SK-N-SH (cell line): ENCODE results near the gene CASP1.

Source experiments
- EP300 ChIP-seq, 2 experiments: IDR thresholded peaks; 2 replicates each; pipeline versions ENCODE4 v1.4.0 to v1.6.1; 2012; ENCODE audit warnings: borderline replicate concordance in 1 of 2, low read depth in 1 of 2, low read length in 1 of 2
- EZH2phosphoT487 ChIP-seq: fragments of 200-600 bp; sonication (generic); IDR thresholded peaks from 2 replicates; pipeline ENCODE4 v1.6.1; 2017; ENCODE audit warnings: low read depth, mixed run types, mild to moderate bottlenecking, antibody characterized with exemption, moderate library complexity, borderline replicate concordance
- FOSL2 ChIP-seq: IDR thresholded peaks from 2 replicates; pipeline ENCODE4 v1.4.0; 2012; ENCODE audit warnings: low read depth, mild to moderate bottlenecking, moderate library complexity, borderline replicate concordance
- FOXJ3 ChIP-seq: sonication (generic); formaldehyde crosslinking; IDR thresholded peaks from 2 replicates; pipeline ENCODE4 v1.5.1; 2020; ENCODE audit warnings: mild to moderate bottlenecking, missing genetic modification reagents
- POLR2AphosphoS5 ChIP-seq: IDR thresholded peaks from 2 replicates; pipeline ENCODE4 v1.6.1; 2012; ENCODE audit warnings: low read depth, low read length
- REST ChIP-seq: IDR thresholded peaks from 2 replicates; pipeline ENCODE4 v1.6.1; 2012; ENCODE audit warnings: mild to moderate bottlenecking, low read depth, low read length, moderate library complexity
- TF ChIP-seq, protein P1 (sequence below): fragments of 200-600 bp; sonication (generic); IDR thresholded peaks from 2 replicates; pipeline ENCODE4 v1.6.1; 2017; ENCODE audit warnings: antibody characterized with exemption, mild to moderate bottlenecking, moderate library complexity

DNA sequence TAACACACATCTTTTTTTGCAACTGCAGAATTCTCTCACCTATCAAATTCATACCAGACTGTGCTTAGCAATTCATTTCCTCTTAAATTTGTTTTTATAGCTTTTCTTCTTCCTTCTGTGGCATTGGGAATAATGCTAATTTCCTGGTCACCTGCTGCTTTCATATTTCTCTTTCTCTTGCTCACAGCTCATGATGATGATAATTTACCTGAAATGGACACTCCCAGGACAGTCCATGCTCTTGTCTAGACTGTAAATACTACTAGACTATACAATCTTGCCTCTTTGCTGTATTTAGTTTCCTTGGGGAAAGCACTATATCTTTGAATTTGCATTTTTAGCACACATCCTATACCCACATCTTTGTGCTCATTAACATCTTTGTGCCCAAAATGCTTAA is 27.5 kb downstream of the CASP1 start:
- TF ChIP-seq, protein P1, sequence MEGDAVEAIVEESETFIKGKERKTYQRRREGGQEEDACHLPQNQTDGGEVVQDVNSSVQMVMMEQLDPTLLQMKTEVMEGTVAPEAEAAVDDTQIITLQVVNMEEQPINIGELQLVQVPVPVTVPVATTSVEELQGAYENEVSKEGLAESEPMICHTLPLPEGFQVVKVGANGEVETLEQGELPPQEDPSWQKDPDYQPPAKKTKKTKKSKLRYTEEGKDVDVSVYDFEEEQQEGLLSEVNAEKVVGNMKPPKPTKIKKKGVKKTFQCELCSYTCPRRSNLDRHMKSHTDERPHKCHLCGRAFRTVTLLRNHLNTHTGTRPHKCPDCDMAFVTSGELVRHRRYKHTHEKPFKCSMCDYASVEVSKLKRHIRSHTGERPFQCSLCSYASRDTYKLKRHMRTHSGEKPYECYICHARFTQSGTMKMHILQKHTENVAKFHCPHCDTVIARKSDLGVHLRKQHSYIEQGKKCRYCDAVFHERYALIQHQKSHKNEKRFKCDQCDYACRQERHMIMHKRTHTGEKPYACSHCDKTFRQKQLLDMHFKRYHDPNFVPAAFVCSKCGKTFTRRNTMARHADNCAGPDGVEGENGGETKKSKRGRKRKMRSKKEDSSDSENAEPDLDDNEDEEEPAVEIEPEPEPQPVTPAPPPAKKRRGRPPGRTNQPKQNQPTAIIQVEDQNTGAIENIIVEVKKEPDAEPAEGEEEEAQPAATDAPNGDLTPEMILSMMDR, result no peak
- TF ChIP-seq REST, result no peak
- no peak for TF ChIP-seq POLR2AphosphoS5
- TF ChIP-seq EZH2phosphoT487, result no peak
- TF ChIP-seq FOSL2, result no peak
- no peak for TF ChIP-seq FOXJ3 (CRISPR knock-in tag)
- TF ChIP-seq EP300 (IDR thresholded peaks at IDR 0.05; ENCODE audit: borderline replicate concordance in 1 of 2, low read depth in 1 of 2, low read length in 1 of 2), result no peak
